Heart left ventricle (tissue), 13 donors: ENCODE data around the gene ROBO1.

Experiments
- POLR2A ChIP-seq, 2 donors: fragments of 450-650 bp; IDR thresholded peaks; one replicate each; pipeline ENCODE4 v1.6.1; 2017; ENCODE audit warnings: antibody characterized with exemption in 2 of 2, mild to moderate bottlenecking in 2 of 2, moderate library complexity in 2 of 2
- TF ChIP-seq, protein P1 (sequence below), 12 donors: fragments of 200-600 bp; sonication (generic) in 4 of 12; IDR thresholded peaks; one replicate each; pipeline versions ENCODE4 v1.5.0 to v1.8.0; 2018 to 2022; ENCODE audit warnings: antibody characterized with exemption in 12 of 12, mild to moderate bottlenecking in 5 of 12
- donor health status: ischemic (EF 13 %, LVEDD 7.1; RV severe dilation, severe dysfunction).
- donor health status: DM: no; HTN: yes; CAD: no.
- donor health status: DM: no; HTN: no; CAD: no.
- donor health status: ischemic (EF 25% LVEDD 6.9; RV normal size, moderate dysfunction).
- donor health status: ischemic (EF 25% LVEDD 5.7; RV mildly dilated, moderate dysfunction).
- donor health status: ischemic (EF 35%, LVEDD 5.7; RV mildly dilated, moderate dysfunction).
- donor health status: nonischemic (EF 11% LVEDD 7.7; RV severe dilation, severe dysfunction).
- donor health status: DM: yes; HTN: yes; CAD: no.
- donor health status: PGD.
- donor health status: ischemic (EF 29% LVEDD 5.4; RV normal size, mild dysfunction).
- donor health status: nonischemic (EF 23%, LVEDD 6.1; RV moderate dilation, normal function).

DNA sequence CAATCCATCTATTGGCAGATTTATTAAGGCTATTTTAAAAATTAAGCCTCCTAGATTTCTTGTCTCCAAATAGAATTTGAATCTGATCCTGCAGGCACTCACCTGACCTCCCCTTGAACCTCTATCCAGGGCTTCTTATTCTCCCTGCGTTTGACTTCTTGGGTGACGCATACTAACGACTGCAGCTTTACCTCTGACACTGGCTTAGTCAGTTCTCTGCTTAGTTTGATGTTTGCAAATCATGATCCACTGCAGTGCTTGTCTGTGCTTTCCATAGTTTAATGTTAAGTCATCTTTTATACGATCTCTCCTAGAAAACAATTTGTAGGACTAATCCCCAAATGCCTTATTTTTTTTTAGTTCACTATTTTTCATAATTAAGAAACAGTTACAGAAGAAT, 233.1 kb downstream of the ROBO1 start:
- TF ChIP-seq, protein P1, sequence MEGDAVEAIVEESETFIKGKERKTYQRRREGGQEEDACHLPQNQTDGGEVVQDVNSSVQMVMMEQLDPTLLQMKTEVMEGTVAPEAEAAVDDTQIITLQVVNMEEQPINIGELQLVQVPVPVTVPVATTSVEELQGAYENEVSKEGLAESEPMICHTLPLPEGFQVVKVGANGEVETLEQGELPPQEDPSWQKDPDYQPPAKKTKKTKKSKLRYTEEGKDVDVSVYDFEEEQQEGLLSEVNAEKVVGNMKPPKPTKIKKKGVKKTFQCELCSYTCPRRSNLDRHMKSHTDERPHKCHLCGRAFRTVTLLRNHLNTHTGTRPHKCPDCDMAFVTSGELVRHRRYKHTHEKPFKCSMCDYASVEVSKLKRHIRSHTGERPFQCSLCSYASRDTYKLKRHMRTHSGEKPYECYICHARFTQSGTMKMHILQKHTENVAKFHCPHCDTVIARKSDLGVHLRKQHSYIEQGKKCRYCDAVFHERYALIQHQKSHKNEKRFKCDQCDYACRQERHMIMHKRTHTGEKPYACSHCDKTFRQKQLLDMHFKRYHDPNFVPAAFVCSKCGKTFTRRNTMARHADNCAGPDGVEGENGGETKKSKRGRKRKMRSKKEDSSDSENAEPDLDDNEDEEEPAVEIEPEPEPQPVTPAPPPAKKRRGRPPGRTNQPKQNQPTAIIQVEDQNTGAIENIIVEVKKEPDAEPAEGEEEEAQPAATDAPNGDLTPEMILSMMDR (IDR thresholded peaks at IDR 0.05), result no peak
- TF ChIP-seq POLR2A (IDR thresholded peaks at IDR 0.05), result no peak
